HEK293T (cell line): ENCODE measurements around the gene PCDH9.

Experiments used
- FOXM1 ChIP-seq: fragments of 450-650 bp; IDR thresholded peaks from 2 replicates; pipeline ENCODE4 v1.6.1; 2017; ENCODE audit warnings: mild to moderate bottlenecking, borderline replicate concordance
- TF ChIP-seq, protein P1 (sequence below): fragments of 450-650 bp; IDR thresholded peaks from 2 replicates; pipeline ENCODE4 v1.6.1; 2016

DNA sequence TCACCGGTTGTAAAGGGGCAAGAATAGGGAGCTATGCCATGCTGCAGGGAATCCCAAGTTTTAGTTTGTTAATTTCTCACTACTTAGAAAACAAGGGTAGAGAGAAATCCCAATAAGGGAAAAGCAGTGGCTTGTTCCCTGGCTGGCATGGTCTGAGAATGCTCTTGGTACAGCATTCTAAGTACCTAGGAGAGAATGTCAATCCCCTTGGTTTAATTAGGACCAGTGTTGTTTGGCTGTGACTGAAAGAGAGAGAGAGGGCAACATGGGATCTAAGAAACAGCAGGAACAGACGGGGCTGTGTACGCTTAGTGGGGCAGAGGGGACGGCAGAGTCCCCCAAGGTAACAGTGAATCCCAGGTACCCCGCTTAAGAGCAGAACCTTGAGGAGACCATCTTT is 228.8 kb downstream of the PCDH9 start:
- TF ChIP-seq, protein P1, sequence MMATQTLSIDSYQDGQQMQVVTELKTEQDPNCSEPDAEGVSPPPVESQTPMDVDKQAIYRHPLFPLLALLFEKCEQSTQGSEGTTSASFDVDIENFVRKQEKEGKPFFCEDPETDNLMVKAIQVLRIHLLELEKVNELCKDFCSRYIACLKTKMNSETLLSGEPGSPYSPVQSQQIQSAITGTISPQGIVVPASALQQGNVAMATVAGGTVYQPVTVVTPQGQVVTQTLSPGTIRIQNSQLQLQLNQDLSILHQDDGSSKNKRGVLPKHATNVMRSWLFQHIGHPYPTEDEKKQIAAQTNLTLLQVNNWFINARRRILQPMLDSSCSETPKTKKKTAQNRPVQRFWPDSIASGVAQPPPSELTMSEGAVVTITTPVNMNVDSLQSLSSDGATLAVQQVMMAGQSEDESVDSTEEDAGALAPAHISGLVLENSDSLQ: no peak
- no peak for TF ChIP-seq FOXM1
